ENCODE results near the gene TIAM1. TPM values are rescaled to one million over a fixed set of nuclear protein-coding genes. Genes with fewer than 3 reads are reported as not detected.

The TIAM1 gene
- total RNA-seq, 1 donor from 2014 or later = 35.4 TPM

DNA sequence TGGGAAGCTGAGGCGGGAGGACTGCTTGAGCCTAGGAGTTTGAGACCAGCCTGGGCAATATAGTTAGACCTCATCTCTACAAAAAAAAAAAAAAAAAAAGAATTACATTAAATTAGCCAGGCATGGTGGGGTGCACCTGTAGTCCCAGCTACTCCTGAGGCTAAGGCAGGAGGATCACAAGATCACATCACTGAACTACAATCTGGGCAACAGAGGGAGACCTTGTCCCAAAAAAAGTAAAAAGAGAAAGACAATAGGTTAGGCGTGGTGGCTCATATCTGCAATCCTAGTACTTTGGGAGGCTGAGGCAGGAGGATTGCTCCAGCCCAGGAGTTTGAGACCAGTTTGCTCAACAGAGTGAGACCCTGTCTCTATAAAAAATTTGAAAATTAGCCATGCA, 130.3 kb downstream of the TIAM1 start:
- TF ChIP-seq, protein P1, sequence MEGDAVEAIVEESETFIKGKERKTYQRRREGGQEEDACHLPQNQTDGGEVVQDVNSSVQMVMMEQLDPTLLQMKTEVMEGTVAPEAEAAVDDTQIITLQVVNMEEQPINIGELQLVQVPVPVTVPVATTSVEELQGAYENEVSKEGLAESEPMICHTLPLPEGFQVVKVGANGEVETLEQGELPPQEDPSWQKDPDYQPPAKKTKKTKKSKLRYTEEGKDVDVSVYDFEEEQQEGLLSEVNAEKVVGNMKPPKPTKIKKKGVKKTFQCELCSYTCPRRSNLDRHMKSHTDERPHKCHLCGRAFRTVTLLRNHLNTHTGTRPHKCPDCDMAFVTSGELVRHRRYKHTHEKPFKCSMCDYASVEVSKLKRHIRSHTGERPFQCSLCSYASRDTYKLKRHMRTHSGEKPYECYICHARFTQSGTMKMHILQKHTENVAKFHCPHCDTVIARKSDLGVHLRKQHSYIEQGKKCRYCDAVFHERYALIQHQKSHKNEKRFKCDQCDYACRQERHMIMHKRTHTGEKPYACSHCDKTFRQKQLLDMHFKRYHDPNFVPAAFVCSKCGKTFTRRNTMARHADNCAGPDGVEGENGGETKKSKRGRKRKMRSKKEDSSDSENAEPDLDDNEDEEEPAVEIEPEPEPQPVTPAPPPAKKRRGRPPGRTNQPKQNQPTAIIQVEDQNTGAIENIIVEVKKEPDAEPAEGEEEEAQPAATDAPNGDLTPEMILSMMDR (IDR thresholded peaks at IDR 0.05; ENCODE audit: unreplicated experiment) = no peak
- peaks cover 8% of the 10 kb centered on the region for H3K36me3 Mint-ChIP-seq (ENCODE audit: insufficient read depth)

DNA sequence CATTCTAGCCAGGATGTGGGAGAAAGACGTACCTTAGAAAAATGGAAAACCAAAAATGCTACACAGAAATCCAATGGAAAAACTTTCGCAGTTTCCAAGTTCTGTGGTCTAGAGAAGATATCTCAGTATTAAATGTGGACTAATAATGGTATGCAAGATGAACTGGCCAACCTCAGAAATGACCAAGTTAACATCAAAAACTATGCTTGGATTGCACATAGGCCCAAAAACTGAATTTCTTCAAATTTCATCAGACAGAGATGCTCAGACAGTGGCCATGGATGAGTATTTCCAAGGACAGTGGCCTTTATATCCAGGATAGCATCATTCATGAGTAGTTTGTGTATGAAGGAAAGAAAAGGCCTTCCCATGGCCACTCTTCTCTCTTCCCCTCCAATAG, 132.2 kb downstream of the TIAM1 start:
- Mint-ChIP-seq H3K4me3 (ENCODE audit: low read depth) (no peak overlapping the region), H3K27ac (no peak overlapping the region), H3K27me3 (no peaks in the 10 kb centered on the region), H3K4me1 (ENCODE audit: low read depth) (no peaks in the 10 kb centered on the region), H3K9me3 (ENCODE audit: low read depth) (no peaks in the 10 kb centered on the region), H3K36me3 (ENCODE audit: insufficient read depth) (peaks cover 11% of the 10 kb centered on the region)
- TF ChIP-seq, protein P1 (IDR thresholded peaks at IDR 0.05; ENCODE audit: unreplicated experiment) = no peak
- no peak for DNase-seq (ENCODE audit: low spot score, unreplicated experiment)

More for the DNA sequence above, 130.3 kb downstream of the TIAM1 start:
- H3K9me3 Mint-ChIP-seq (ENCODE audit: low read depth) = no peaks in the 10 kb centered on the region
- no peak overlapping the region for H3K4me3 Mint-ChIP-seq (ENCODE audit: low read depth)
- no peak overlapping the region for H3K27ac Mint-ChIP-seq
- DNase-seq (ENCODE audit: low spot score, unreplicated experiment) = no peak
- no peaks in the 10 kb centered on the region for H3K27me3 Mint-ChIP-seq
- H3K4me1 Mint-ChIP-seq (ENCODE audit: low read depth) = no peaks in the 10 kb centered on the region

DNA sequence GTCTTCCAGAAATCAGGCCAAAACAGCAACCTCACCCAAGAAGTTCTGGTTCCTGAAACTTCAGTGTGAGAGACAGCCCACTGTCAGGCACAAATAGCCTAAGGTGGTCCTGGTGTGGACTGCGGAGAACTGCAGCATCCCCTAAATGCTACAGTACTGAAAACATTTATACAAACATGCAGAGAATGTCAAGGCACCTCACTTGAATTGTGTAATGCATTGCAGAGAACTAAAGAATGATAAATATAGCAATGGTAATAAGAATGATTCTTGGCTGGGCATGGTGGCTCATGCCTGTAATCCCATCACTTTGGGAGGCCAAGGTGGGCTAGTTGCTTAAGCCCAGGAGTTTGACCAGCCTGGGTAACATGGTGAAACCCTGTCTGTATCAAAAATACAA, 138.6 kb downstream of the TIAM1 start:
- Mint-ChIP-seq H3K27me3 (no peaks in the 10 kb centered on the region), H3K4me1 (ENCODE audit: low read depth) (peaks cover 2% of the 10 kb centered on the region), H3K27ac (no peak overlapping the region), H3K9me3 (ENCODE audit: low read depth) (no peaks in the 10 kb centered on the region), H3K4me3 (ENCODE audit: low read depth) (no peak overlapping the region), H3K36me3 (ENCODE audit: insufficient read depth) (peaks cover 9% of the 10 kb centered on the region)
- TF ChIP-seq, protein P1 (IDR thresholded peaks at IDR 0.05; ENCODE audit: unreplicated experiment) = no peak
- no peak for DNase-seq (ENCODE audit: low spot score, unreplicated experiment)

DNA sequence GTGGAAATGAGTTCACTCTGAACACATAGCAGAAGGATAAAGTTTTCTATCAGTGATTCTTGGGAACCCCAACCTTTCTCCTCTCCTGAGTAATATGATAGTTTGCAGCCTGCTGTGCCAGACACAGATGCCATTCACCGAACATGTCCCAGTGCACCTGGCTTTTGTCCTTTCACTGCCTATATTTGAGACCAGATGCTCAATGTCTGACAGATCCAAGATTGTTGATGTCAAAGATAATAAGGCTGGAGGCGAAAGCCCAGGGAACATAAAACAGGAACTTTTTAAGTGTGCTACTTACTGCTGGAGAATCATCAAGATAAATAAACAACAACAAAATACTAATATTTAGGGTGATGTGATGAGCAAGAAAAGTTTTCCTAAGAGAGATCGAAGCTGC, 139.3 kb downstream of the TIAM1 start:
- H3K27me3 Mint-ChIP-seq = no peaks in the 10 kb centered on the region
- DNase-seq (ENCODE audit: low spot score, unreplicated experiment) = no peak
- TF ChIP-seq, protein P1 (IDR thresholded peaks at IDR 0.05; ENCODE audit: unreplicated experiment) = no peak
- no peak overlapping the region for H3K27ac Mint-ChIP-seq
- H3K36me3 Mint-ChIP-seq (ENCODE audit: insufficient read depth) = peaks cover 9% of the 10 kb centered on the region
- H3K4me3 Mint-ChIP-seq (ENCODE audit: low read depth) = no peak overlapping the region
- peaks cover 2% of the 10 kb centered on the region for H3K4me1 Mint-ChIP-seq (ENCODE audit: low read depth)
- no peaks in the 10 kb centered on the region for H3K9me3 Mint-ChIP-seq (ENCODE audit: low read depth)

DNA sequence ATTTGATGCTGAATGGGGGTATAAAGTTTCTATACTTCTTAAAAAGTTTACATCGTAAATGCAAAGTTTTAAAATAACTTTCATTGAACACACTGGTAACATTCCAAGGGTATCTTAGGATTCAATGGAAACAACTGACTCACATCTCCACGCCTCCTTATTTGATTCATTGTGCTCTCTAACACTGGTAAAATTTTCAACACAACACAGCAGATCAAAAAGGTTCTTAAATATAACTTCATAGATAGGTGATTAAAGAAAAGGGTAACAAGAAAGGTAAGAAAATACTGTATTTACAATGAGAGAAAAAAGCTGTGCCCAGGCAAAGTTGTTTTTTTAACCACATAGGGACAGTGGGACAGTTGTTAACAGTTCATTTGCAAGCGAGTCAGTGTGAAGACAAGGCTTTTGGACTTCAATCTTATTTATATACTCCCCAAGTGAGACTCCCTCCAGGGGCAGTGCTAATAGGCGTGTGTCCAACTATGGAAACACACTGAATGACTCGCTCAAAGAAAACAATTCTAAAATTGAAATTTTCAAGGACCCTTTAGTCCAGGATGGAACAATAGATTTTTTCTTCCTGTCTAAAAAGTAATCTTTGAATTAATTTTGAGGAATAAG, 140.5 kb downstream of the TIAM1 start:
- no peak for DNase-seq (ENCODE audit: low spot score, unreplicated experiment)
- H3K27ac Mint-ChIP-seq = no peak overlapping the region

More for the DNA sequence above, 140.5 kb downstream of the TIAM1 start:
- peaks cover 2% of the 10 kb centered on the region for H3K4me1 Mint-ChIP-seq (ENCODE audit: low read depth)
- no peak overlapping the region for H3K4me3 Mint-ChIP-seq (ENCODE audit: low read depth)
- H3K36me3 Mint-ChIP-seq (ENCODE audit: insufficient read depth) = peaks cover 3% of the 10 kb centered on the region
- TF ChIP-seq, protein P1 (IDR thresholded peaks at IDR 0.05; ENCODE audit: unreplicated experiment) = no peak
- H3K9me3 Mint-ChIP-seq (ENCODE audit: low read depth) = no peaks in the 10 kb centered on the region
- H3K27me3 Mint-ChIP-seq = no peaks in the 10 kb centered on the region

All from progenitor cell of endocrine pancreas (in vitro differentiated cells).